ENCODE measurements around the gene IL18RAP.

DNA sequence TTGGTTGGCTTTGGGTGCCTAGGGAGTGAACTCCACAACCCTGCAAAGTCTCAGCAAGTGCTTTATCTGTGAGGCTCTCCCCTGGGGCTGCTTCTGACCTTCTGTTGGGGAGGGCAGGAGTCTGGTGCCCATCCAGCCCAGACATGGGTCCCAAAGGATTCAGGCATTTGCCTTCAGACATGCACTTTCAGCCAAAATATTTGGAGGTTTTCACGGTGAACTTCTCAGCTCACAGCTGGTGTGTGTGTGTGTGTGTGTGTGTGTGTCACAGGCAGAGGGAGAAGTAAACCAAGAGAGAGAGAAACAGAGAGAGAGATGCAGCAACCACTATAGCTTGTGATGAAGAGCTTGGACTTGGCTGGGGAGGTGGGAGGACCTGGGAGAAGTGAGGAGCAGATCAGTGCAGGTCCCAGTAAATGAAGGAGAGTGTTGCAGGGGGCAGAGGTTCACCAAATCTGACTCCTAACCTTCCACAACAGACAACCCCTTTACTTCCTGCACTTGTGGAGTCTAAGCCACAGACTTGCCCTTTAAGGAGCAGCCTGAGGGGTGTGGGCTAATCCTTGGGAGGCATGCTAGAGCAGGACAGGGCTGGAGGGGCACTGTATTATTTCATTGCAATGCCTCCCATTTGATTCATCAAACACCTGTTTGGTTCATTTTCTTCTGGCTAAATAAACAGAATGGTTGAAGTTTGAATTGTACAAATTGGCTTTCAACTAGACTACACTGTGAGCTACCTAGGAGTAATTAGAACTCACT is 64.2 kb downstream of the IL18RAP start:
- TF ChIP-seq, protein P1, sequence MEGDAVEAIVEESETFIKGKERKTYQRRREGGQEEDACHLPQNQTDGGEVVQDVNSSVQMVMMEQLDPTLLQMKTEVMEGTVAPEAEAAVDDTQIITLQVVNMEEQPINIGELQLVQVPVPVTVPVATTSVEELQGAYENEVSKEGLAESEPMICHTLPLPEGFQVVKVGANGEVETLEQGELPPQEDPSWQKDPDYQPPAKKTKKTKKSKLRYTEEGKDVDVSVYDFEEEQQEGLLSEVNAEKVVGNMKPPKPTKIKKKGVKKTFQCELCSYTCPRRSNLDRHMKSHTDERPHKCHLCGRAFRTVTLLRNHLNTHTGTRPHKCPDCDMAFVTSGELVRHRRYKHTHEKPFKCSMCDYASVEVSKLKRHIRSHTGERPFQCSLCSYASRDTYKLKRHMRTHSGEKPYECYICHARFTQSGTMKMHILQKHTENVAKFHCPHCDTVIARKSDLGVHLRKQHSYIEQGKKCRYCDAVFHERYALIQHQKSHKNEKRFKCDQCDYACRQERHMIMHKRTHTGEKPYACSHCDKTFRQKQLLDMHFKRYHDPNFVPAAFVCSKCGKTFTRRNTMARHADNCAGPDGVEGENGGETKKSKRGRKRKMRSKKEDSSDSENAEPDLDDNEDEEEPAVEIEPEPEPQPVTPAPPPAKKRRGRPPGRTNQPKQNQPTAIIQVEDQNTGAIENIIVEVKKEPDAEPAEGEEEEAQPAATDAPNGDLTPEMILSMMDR (conservative IDR thresholded peaks at IDR 0.05; ENCODE audit: low read depth, low read length): no peak
- TF ChIP-seq EZH2 (IDR thresholded peaks at IDR 0.05; ENCODE audit: borderline replicate concordance, low read depth, low read length, poor library complexity, severe bottlenecking): no peak
